Testis (tissue), 2 donors: ENCODE results near the gene CSMD2.

Source experiments
- POLR2A ChIP-seq: fragments of 450-650 bp; IDR thresholded peaks from one replicate; pipeline ENCODE4 v1.6.1; 2017; ENCODE audit warnings: antibody characterized with exemption, mild to moderate bottlenecking, moderate library complexity
- TF ChIP-seq, protein P1 (sequence below), 3 experiments: fragments of 450-650 bp in 2 of 3; fragments of 200-600 bp in 1 of 3; sonication (generic) in 1 of 3; IDR thresholded peaks; one replicate each; pipeline ENCODE4 v1.5.1; 2016 to 2019; ENCODE audit warnings: antibody characterized with exemption in 3 of 3, mild to moderate bottlenecking in 2 of 3, moderate library complexity in 1 of 3

DNA sequence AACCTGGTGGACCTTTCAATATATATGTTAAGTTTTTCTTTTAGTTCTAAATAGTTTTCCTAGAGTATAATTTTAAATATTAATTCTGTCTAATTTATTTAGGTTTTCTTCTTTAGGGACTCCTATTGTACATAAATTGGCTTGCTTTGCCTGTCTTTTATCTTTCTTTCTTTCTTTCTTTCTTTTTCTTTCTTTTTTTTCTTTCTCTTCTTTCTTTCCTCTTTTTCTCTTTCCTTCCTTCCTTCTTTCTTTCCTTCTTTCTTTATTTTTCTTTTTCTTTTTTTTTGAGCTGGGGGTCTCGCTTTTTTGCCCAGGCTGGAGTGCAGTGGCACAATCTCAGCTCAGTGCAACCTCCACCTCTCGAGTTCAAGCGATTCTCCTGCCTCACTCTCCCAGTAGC is 657.4 kb downstream of the CSMD2 start:
- TF ChIP-seq, protein P1, sequence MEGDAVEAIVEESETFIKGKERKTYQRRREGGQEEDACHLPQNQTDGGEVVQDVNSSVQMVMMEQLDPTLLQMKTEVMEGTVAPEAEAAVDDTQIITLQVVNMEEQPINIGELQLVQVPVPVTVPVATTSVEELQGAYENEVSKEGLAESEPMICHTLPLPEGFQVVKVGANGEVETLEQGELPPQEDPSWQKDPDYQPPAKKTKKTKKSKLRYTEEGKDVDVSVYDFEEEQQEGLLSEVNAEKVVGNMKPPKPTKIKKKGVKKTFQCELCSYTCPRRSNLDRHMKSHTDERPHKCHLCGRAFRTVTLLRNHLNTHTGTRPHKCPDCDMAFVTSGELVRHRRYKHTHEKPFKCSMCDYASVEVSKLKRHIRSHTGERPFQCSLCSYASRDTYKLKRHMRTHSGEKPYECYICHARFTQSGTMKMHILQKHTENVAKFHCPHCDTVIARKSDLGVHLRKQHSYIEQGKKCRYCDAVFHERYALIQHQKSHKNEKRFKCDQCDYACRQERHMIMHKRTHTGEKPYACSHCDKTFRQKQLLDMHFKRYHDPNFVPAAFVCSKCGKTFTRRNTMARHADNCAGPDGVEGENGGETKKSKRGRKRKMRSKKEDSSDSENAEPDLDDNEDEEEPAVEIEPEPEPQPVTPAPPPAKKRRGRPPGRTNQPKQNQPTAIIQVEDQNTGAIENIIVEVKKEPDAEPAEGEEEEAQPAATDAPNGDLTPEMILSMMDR (IDR thresholded peaks at IDR 0.05), result no peak
- TF ChIP-seq POLR2A, result no peak
